Activated T-cell treated with anti-CD3 and anti-CD28 coated beads for 48 hours (primary cell): ENCODE measurements around the gene WFDC10B.
"Not testable (repeated sequence)": the region's sequence is repeated elsewhere in the genome, so short reads cannot be mapped to it uniquely, and the experiment has no call there.

ENCODE experiments used
- DNase-seq: peaks from one replicate; pipeline ENCODE4 v3.0.0-alpha.2; 2020; ENCODE audit warnings: low read depth

WFDC10B gene

GRCh38 chr20:45647441-45648050 lies 57.3 kb downstream of the WFDC10B start:
- no peak for DNase-seq

DNA sequence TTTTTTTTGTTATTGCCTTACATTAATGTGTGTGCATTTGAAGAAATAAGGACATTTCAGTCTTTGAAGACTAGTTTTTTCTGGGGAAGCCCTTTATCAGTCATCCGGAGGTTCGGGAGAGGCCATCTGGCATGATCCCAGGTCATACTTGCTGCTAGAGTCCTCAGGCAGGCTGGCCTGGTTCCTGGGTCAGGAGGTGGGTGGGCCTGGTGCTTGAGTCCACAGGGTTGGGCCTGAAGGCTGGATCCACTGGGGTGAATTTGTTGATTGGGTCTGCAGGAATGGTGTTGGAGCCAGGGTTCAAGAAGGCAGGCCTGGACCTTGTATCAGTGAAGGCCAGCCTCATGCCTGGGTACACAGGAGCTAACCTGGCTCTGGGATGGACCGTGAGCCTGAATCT lies 57.9 kb downstream of the WFDC10B start:
- no peak for DNase-seq

DNA sequence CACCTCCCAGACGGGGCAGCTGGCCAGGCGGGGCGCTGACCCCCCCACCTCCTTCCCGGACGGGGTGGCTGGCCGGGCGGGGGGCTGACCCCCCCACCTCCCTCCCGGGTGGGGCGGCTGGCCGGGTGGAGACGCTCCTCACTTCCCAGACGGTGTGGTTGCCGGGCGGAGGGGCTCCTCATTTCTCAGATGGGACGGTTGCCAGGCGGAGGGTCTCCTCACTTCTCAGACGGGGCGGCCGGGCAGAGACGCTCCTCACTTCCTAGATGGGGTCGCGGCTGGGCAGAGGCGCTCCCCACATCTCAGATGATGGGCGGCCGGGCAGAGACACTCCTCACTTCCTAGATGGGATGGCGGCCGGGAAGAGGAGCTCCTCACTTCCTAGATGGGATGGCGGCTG lies 59.0 kb downstream of the WFDC10B start:
- not testable (repeated sequence) for DNase-seq

DNA sequence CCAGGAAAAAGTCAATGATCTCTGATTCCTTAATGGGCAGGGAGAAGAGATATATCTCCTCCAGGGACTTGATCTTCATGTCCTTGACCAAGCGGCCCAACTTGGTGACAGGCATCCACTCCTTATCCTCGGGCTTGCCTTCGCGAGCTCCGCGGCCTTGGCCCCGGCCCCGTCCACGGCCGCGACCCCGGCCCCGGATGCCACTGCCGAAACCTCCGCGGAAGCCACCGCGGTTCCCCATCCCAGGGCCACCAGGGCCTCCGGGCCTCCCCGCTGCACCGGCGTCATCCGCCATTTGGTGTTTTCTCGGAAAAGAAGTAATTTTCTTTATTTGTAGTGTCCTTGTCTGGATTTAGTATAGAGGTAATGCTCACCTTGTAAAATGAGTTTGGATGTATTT lies 63.7 kb downstream of the WFDC10B start:
- DNase-seq = not testable (repeated sequence)

GRCh38 chr20:45639687-45640086 lies 65.1 kb downstream of the WFDC10B start:
- no peak for DNase-seq

DNA sequence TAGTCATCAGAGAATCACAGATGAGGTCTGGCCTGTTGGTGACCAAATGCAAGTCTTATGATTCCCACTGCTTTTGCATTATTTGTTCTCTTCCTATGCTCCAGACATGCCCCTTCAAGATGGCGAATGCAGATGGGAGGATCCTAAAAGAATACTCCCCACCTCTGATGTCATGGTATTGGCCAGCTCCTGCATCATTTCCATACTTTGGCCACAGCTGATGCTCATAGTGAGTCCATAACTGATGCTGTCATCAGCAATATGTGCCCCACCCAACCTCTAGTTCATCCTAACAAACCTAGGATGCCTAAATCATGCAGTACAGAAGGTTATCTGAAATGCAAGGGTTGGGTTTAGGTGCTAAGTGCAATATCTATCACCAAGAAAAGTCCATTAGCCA lies 68.3 kb downstream of the WFDC10B start:
- no peak for DNase-seq
